ENCODE data around the gene CST9. TPM values are rescaled to one million over a fixed set of nuclear protein-coding genes. Genes with fewer than 3 reads are reported as not detected.

The CST9 gene
- total RNA-seq, 1 experiment from 2014 or later: not detected

- Histone ChIP-seq H3K9ac (ENCODE audit: low read length) (no peak overlapping the region), H4K20me1 (ENCODE audit: insufficient read depth) (no peaks in the 10 kb centered on the region), H2AFZ (ENCODE audit: low read depth, low read length, poor library complexity, severe bottlenecking) (no peak overlapping the region), H3K9me2 (ENCODE audit: insufficient read depth) (no peaks in the 10 kb centered on the region), H3K27me3 (ENCODE audit: insufficient read depth, low read length) (no peaks in the 10 kb centered on the region), H3K4me3 (replicated peaks in 1 of 2; ENCODE audit: low read depth in 1 of 2, low read length in 2 of 2) (no peak overlapping the region), H3K27ac (ENCODE audit: low read depth, low read length) (no peak overlapping the region), H3K4me1 (ENCODE audit: control insufficient read depth in 1 of 2, insufficient read depth in 2 of 2, low read length in 2 of 2) (peaks cover 17 to 23% of the 10 kb centered on the region in 2 experiments), H3K9me3 (ENCODE audit: control insufficient read depth in 1 of 2, insufficient read depth in 1 of 2, low read depth in 1 of 2, low read length in 2 of 2) (no peaks in the 10 kb centered on the region), H3K79me2 (ENCODE audit: insufficient read depth, low read length) (peaks cover 4% of the 10 kb centered on the region), H3K4me2 (ENCODE audit: low read length) (no peak overlapping the region), H3K36me3 (ENCODE audit: control insufficient read depth in 1 of 2, insufficient read depth in 2 of 2, low read length in 2 of 2) (no peaks in the 10 kb centered on the region)
- no peak for ATAC-seq
- ChIA-PET RAD21 (ENCODE audit: low non-redundant PET in 1 of 2, low total read pairs in 2 of 2, uncharacterized antibody in 2 of 2, unreplicated experiment in 2 of 2) (no interaction called here), CTCF (no interaction called here), POLR2A (no interaction called here)
- no TSS peak for BruUV-seq (replicated peaks)
- DNase-seq (ENCODE audit: low read depth, low spot score): no peak
- intact Hi-C loops (cut with micrococcal nuclease): no loop called here
- no peak for TF ChIP-seq SRF (IDR thresholded peaks at IDR 0.05; ENCODE audit: low read depth)
- TF ChIP-seq JUND (IDR thresholded peaks at IDR 0.05): no peak
- no peak for TF ChIP-seq ATF3 (IDR thresholded peaks at IDR 0.05)
- TF ChIP-seq RAD21 (IDR thresholded peaks at IDR 0.05; ENCODE audit: low read depth): no peak
- TF ChIP-seq POLR2AphosphoS5 (IDR thresholded peaks at IDR 0.05; ENCODE audit: low read depth, low read length): no peak
- TF ChIP-seq EZH2phosphoT487 (IDR thresholded peaks at IDR 0.05; ENCODE audit: borderline replicate concordance): no peak
- TF ChIP-seq TCF7L2 (IDR thresholded peaks at IDR 0.05; ENCODE audit: borderline replicate concordance, extremely low read depth, insufficient read depth, insufficient read length): no peak
- TF ChIP-seq ZNF274 (IDR thresholded peaks at IDR 0.05; ENCODE audit: low read depth, low read length): no peak
- TF ChIP-seq MAX (IDR thresholded peaks at IDR 0.05): no peak
- TF ChIP-seq EZH2 (IDR thresholded peaks at IDR 0.05): no peak
- TF ChIP-seq EGR1 (IDR thresholded peaks at IDR 0.05; ENCODE audit: low read depth): no peak
- no peak for TF ChIP-seq POLR2A (IDR thresholded peaks at IDR 0.05; ENCODE audit: borderline replicate concordance, extremely low read depth, insufficient read depth, insufficient read length)
- TF ChIP-seq CTCF (IDR thresholded peaks at IDR 0.05 in 2 of 3, conservative IDR thresholded peaks at IDR 0.05 in 1 of 3; ENCODE audit: borderline replicate concordance in 1 of 3, insufficient read depth in 1 of 3, low read depth in 2 of 3, low read length in 2 of 3): no peak
- no peak for TF ChIP-seq SP1 (IDR thresholded peaks at IDR 0.05; ENCODE audit: low read depth)
- no peak for TF ChIP-seq ELF1 (IDR thresholded peaks at IDR 0.05; ENCODE audit: borderline replicate concordance, low read depth)
- TF ChIP-seq ZFX (IDR thresholded peaks at IDR 0.05): no peak
- no peak for TF ChIP-seq FOSL1 (IDR thresholded peaks at IDR 0.05; ENCODE audit: low read depth)
Observed at GRCh38 chr20:23641936-23642751, 36.4 kb upstream of the CST9 start.

Measured in HCT116 (cell line).